Measurements from ENCODE around the gene RBM33. TPM values are rescaled to one million over a fixed set of nuclear protein-coding genes. Genes with fewer than 3 reads are reported as not detected.

RBM33 gene
- total RNA-seq, 2 donors from 2014 or later: 56.9 to 60.2 TPM

- no peak overlapping the region for H3K27ac ChIP-seq
- H3K9me3 ChIP-seq: no peaks in the 10 kb centered on the region
- TF ChIP-seq, protein P1, sequence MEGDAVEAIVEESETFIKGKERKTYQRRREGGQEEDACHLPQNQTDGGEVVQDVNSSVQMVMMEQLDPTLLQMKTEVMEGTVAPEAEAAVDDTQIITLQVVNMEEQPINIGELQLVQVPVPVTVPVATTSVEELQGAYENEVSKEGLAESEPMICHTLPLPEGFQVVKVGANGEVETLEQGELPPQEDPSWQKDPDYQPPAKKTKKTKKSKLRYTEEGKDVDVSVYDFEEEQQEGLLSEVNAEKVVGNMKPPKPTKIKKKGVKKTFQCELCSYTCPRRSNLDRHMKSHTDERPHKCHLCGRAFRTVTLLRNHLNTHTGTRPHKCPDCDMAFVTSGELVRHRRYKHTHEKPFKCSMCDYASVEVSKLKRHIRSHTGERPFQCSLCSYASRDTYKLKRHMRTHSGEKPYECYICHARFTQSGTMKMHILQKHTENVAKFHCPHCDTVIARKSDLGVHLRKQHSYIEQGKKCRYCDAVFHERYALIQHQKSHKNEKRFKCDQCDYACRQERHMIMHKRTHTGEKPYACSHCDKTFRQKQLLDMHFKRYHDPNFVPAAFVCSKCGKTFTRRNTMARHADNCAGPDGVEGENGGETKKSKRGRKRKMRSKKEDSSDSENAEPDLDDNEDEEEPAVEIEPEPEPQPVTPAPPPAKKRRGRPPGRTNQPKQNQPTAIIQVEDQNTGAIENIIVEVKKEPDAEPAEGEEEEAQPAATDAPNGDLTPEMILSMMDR (IDR thresholded peaks at IDR 0.05): no peak
- H3K27me3 ChIP-seq: no peaks in the 10 kb centered on the region
- no peak for DNase-seq
- H3K4me3 ChIP-seq: no peak overlapping the region
- H3K9ac ChIP-seq (ENCODE audit: low read depth in 2 of 2, low read length in 2 of 2): no peak overlapping the region
- intact Hi-C loops (cut with DNase I): no loop called here
- no peaks in the 10 kb centered on the region for H3K36me3 ChIP-seq
- H3K4me1 ChIP-seq: peaks cover 6% of the 10 kb centered on the region
Observed at GRCh38 chr7:155693826-155694225, 49.4 kb downstream of the RBM33 start.

DNA sequence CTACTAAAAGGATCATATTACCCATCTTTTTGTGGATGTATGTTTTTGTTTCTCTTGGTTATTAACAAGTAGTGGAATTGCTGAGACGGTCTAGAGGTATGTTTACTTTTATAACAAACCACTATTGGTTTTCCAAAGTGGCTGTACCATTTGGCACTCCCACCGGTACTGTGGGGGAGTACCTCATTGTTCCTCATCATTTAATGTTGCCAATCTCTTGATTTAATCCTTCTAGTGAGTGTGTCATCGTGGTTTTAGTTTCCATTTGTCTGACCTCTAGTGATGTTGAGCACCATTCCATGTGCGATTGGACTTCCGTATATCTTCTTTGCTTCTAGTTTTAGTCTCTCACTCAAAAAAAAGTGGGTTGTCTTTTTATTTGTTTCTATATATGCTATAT is 50.4 kb downstream of the RBM33 start:
- intact Hi-C loops (cut with DNase I): no loop called here
- DNase-seq: no peak
- H3K27me3 ChIP-seq: no peaks in the 10 kb centered on the region
- H3K36me3 ChIP-seq: no peaks in the 10 kb centered on the region
- TF ChIP-seq, protein P1 (IDR thresholded peaks at IDR 0.05): no peak
- H3K4me3 ChIP-seq: no peak overlapping the region
- H3K4me1 ChIP-seq: peaks cover 6% of the 10 kb centered on the region
- no peak overlapping the region for H3K9ac ChIP-seq (ENCODE audit: low read depth in 2 of 2, low read length in 2 of 2)
- H3K27ac ChIP-seq: no peak overlapping the region
- no peaks in the 10 kb centered on the region for H3K9me3 ChIP-seq

DNA sequence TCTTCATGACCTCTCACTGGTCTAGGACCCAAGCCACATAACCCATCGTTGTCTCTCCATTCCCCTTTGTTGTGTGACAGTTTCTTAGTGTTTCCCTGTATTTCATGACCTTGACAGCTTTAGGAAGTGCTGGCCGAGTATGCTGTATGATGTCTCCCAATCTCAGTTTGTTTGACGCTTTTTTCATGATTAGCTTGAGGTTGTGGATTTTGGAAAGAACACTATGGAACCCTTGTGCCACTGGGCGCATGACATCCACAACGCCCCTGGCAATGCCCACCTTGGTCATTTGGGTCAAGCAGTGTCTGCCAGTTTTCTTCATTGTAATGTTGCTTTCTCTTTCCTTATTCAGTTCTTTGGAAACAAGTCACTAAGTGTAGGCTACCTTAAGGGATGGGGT is 52.3 kb downstream of the RBM33 start:
- H3K9ac ChIP-seq (ENCODE audit: low read depth in 2 of 2, low read length in 2 of 2): no peak overlapping the region
- peaks cover 11% of the 10 kb centered on the region for H3K4me1 ChIP-seq
- peaks cover 4% of the 10 kb centered on the region for H3K36me3 ChIP-seq
- no peaks in the 10 kb centered on the region for H3K27me3 ChIP-seq
- no peak overlapping the region for H3K4me3 ChIP-seq
- DNase-seq: no peak
- no peak overlapping the region for H3K27ac ChIP-seq
- no peaks in the 10 kb centered on the region for H3K9me3 ChIP-seq
- TF ChIP-seq, protein P1 (IDR thresholded peaks at IDR 0.05): no peak
- intact Hi-C loops (cut with DNase I): no loop called here

- no peaks in the 10 kb centered on the region for H3K27me3 ChIP-seq
- H3K27ac ChIP-seq: no peak overlapping the region
- no peak overlapping the region for H3K4me3 ChIP-seq
- intact Hi-C loops (cut with DNase I): no loop called here
- TF ChIP-seq, protein P1 (IDR thresholded peaks at IDR 0.05): no peak
- H3K4me1 ChIP-seq: peaks cover 11% of the 10 kb centered on the region
- H3K9ac ChIP-seq (ENCODE audit: low read depth in 2 of 2, low read length in 2 of 2): no peak overlapping the region
- H3K36me3 ChIP-seq: peaks cover 4% of the 10 kb centered on the region
- H3K9me3 ChIP-seq: no peaks in the 10 kb centered on the region
- no peak for DNase-seq
Observed at GRCh38 chr7:155698633-155699032, 54.2 kb downstream of the RBM33 start.

DNA sequence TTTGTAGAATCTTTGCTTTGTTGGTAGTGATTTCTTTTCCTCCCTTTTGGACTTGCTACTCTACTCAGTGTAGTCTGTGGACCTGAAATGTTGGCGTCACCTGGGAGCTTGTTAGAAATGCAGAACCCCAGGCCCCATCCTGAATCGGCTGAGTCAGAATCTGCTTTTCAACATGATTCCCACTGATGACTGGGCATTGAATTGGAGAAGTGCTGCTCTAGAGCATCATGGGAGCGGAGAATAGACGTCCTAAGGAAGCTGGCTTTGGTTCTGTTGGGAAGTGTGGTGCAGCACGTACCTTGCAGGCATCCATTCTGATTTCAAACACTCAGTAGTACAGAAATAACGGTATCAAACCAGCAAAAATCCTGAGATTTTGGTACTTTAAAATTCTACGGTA is 54.7 kb downstream of the RBM33 start:
- peaks cover 6% of the 10 kb centered on the region for H3K4me1 ChIP-seq
- H3K27me3 ChIP-seq: no peaks in the 10 kb centered on the region
- DNase-seq: no peak
- H3K36me3 ChIP-seq: peaks cover 4% of the 10 kb centered on the region
- H3K9me3 ChIP-seq: no peaks in the 10 kb centered on the region
- intact Hi-C loops (cut with DNase I): no loop called here
- no peak overlapping the region for H3K9ac ChIP-seq (ENCODE audit: low read depth in 2 of 2, low read length in 2 of 2)
- H3K4me3 ChIP-seq: no peak overlapping the region
- no peak overlapping the region for H3K27ac ChIP-seq
- TF ChIP-seq, protein P1 (IDR thresholded peaks at IDR 0.05): no peak

DNA sequence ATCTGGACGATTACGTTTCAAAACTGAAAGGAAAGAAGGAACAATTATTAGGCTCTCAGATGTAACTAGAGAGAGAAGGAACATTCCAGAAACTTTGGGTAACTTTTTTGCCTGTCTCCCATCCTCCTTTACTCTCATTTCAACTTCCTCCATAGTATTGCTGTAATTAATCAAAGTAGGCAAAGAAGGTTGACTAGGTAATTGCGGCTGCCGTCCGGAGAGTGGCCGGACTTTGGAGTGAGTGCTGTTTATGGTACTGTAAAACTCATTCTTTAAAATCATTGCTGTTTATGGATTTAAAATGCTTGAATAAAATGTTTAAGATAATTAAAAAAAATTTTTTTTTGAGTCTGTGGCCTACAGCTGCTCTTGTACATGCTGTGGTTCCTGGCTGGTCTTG is 56.4 kb downstream of the RBM33 start:
- H3K4me3 ChIP-seq: no peak overlapping the region
- peak; percentile 43 for DNase-seq
- peaks cover 5% of the 10 kb centered on the region for H3K4me1 ChIP-seq
- TF ChIP-seq, protein P1 (IDR thresholded peaks at IDR 0.05): no peak
- H3K9ac ChIP-seq (ENCODE audit: low read depth in 2 of 2, low read length in 2 of 2): no peak overlapping the region
- intact Hi-C loops (cut with DNase I): no loop called here
- H3K9me3 ChIP-seq: no peaks in the 10 kb centered on the region
- H3K36me3 ChIP-seq: peaks cover 4% of the 10 kb centered on the region
- H3K27me3 ChIP-seq: no peaks in the 10 kb centered on the region
- no peak overlapping the region for H3K27ac ChIP-seq
